ENCODE data around the gene SLC35F2.
"Not testable (repeated sequence)": the region's sequence is repeated elsewhere in the genome, so short reads cannot be mapped to it uniquely, and the experiment has no call there.

The SLC35F2 gene

GRCh38 chr11:107858217-107859070 lies at the start of gene SLC35F2:
TSS of gene SLC35F2 (minus strand) at chr11:107858787. CDS start at chr11:107858767, 20 bp downstream.
- no peak for FAIRE-seq

- no peak for FAIRE-seq
Measured at GRCh38 chr11:107908211-107908610, 49.6 kb upstream of the SLC35F2 start.

GRCh38 chr11:107898270-107898669 lies 39.7 kb upstream of the SLC35F2 start:
- FAIRE-seq: peak; percentile 89

GRCh38 chr11:107882095-107882820 lies 23.7 kb upstream of the SLC35F2 start:
- FAIRE-seq: no peak

- not testable (repeated sequence) for FAIRE-seq
Measured at GRCh38 chr11:107881471-107881870, 22.9 kb upstream of the SLC35F2 start.

- FAIRE-seq: no peak
Measured at GRCh38 chr11:107876141-107876540, 17.6 kb upstream of the SLC35F2 start.

- FAIRE-seq: no peak
Measured at GRCh38 chr11:107864591-107864990, 6.0 kb upstream of the SLC35F2 start.

- FAIRE-seq: no peak
Measured at GRCh38 chr11:107860688-107861087, 2.1 kb upstream of the SLC35F2 start.

GRCh38 chr11:107860240-107860620 lies 1.6 kb upstream of the SLC35F2 start:
- FAIRE-seq: not testable (repeated sequence)

GRCh38 chr11:107859459-107860239 lies 1.1 kb upstream of the SLC35F2 start:
- no peak for FAIRE-seq

GRCh38 chr11:107857550-107858216 lies 904 bp downstream of the SLC35F2 start:
- FAIRE-seq: no peak

GRCh38 chr11:107856981-107857517 lies 1.5 kb downstream of the SLC35F2 start:
- no peak for FAIRE-seq

GRCh38 chr11:107856180-107856980 lies 2.2 kb downstream of the SLC35F2 start:
- FAIRE-seq: no peak

- no peak for FAIRE-seq
Measured at GRCh38 chr11:107853070-107853469, 5.5 kb downstream of the SLC35F2 start.

- FAIRE-seq: no peak
Measured at GRCh38 chr11:107851704-107852310, 6.8 kb downstream of the SLC35F2 start.

GRCh38 chr11:107849790-107850189 lies 8.8 kb downstream of the SLC35F2 start:
- FAIRE-seq: no peak

GRCh38 chr11:107848345-107848744 lies 10.2 kb downstream of the SLC35F2 start:
- FAIRE-seq: no peak

- no peak for FAIRE-seq
Measured at GRCh38 chr11:107847184-107847583, 11.4 kb downstream of the SLC35F2 start.

- no peak for FAIRE-seq
Measured at GRCh38 chr11:107844041-107844440, 14.5 kb downstream of the SLC35F2 start.

GRCh38 chr11:107842412-107843100 lies 16.0 kb downstream of the SLC35F2 start:
- no peak for FAIRE-seq

- FAIRE-seq: no peak
Measured at GRCh38 chr11:107840129-107840484, 18.5 kb downstream of the SLC35F2 start.

Data from A204.1 (cell line).